Dendritic cell treated with granulocyte-macrophage colony-stimulating factor and Interleukin-4, amounts not matched to agents 40 ng/mL and 50 ng/mL, for 4 days (primary cell): ENCODE results near the gene KLHL25.
"Not testable (repeated sequence)": the region's sequence is repeated elsewhere in the genome, so short reads cannot be mapped to it uniquely, and the experiment has no call there.

Source experiments
- H3K27ac Mint-ChIP-seq: one replicate; pipeline ENCODE4 v1.8.0; 2022; ENCODE audit warnings: mild to moderate bottlenecking, mixed read lengths
- H3K27me3 Mint-ChIP-seq: one replicate; pipeline ENCODE4 v1.8.0; 2022; ENCODE audit warnings: mild to moderate bottlenecking, mixed read lengths
- H3K36me3 Mint-ChIP-seq: one replicate; pipeline ENCODE4 v1.8.0; 2022; ENCODE audit warnings: low read depth, mixed read lengths
- H3K4me1 Mint-ChIP-seq: one replicate; pipeline ENCODE4 v1.8.0; 2022; ENCODE audit warnings: low read depth, mixed read lengths
- H3K4me3 Mint-ChIP-seq: one replicate; pipeline ENCODE4 v1.8.0; 2022; ENCODE audit warnings: mild to moderate bottlenecking, moderate library complexity, mixed read lengths
- H3K9me3 Mint-ChIP-seq: one replicate; pipeline ENCODE4 v1.8.0; 2022; ENCODE audit warnings: mixed read lengths
- intact Hi-C: fragments of 100-400 bp; cut with micrococcal nuclease; formaldehyde crosslinking; loops from one replicate; pipeline ENCODE4 v1.15.0; 2022

Gene KLHL25

GRCh38 chr15:85826756-85827515 lies 32.2 kb upstream of the KLHL25 start:
- no peak overlapping the region for H3K27ac Mint-ChIP-seq
- H3K4me1 Mint-ChIP-seq: peaks cover 11% of the 10 kb centered on the region

GRCh38 chr15:85825719-85826118 lies 31.0 kb upstream of the KLHL25 start:
- Mint-ChIP-seq H3K36me3 (no peaks in the 10 kb centered on the region), H3K4me1 (peaks cover 4% of the 10 kb centered on the region), H3K4me3 (no peak overlapping the region), H3K27ac (no peak overlapping the region), H3K27me3 (peaks cover 1% of the 10 kb centered on the region), H3K9me3 (no peaks in the 10 kb centered on the region)
- intact Hi-C loops: no loop called here

More at GRCh38 chr15:85826756-85827515, 32.2 kb upstream of the KLHL25 start:
- Mint-ChIP-seq H3K9me3 (no peaks in the 10 kb centered on the region), H3K27me3 (no peaks in the 10 kb centered on the region), H3K36me3 (no peaks in the 10 kb centered on the region), H3K4me3 (no peak overlapping the region)
- intact Hi-C loops: no loop called here

GRCh38 chr15:85825118-85825517 lies 30.4 kb upstream of the KLHL25 start:
- Mint-ChIP-seq H3K9me3 (no peaks in the 10 kb centered on the region), H3K27me3 (peaks cover 1% of the 10 kb centered on the region), H3K4me1 (peaks cover 4% of the 10 kb centered on the region), H3K4me3 (no peak overlapping the region), H3K36me3 (no peaks in the 10 kb centered on the region), H3K27ac (no peak overlapping the region)
- intact Hi-C loops: no loop called here

GRCh38 chr15:85821545-85821944 lies 26.8 kb upstream of the KLHL25 start:
- intact Hi-C loops: no loop called here
- Mint-ChIP-seq H3K9me3 (no peaks in the 10 kb centered on the region), H3K4me3 (no peak overlapping the region), H3K36me3 (no peaks in the 10 kb centered on the region), H3K27ac (no peak overlapping the region), H3K4me1 (peaks cover 4% of the 10 kb centered on the region), H3K27me3 (peaks cover 5% of the 10 kb centered on the region)

GRCh38 chr15:85819938-85820337 lies 25.2 kb upstream of the KLHL25 start:
- peaks cover 5% of the 10 kb centered on the region for H3K27me3 Mint-ChIP-seq
- H3K36me3 Mint-ChIP-seq: no peaks in the 10 kb centered on the region
- intact Hi-C loops: no loop called here
- no peak overlapping the region for H3K4me3 Mint-ChIP-seq
- H3K9me3 Mint-ChIP-seq: no peaks in the 10 kb centered on the region
- peaks cover 3% of the 10 kb centered on the region for H3K4me1 Mint-ChIP-seq
- H3K27ac Mint-ChIP-seq: no peak overlapping the region

- no peaks in the 10 kb centered on the region for H3K36me3 Mint-ChIP-seq
- H3K9me3 Mint-ChIP-seq: no peaks in the 10 kb centered on the region
- no peak overlapping the region for H3K27ac Mint-ChIP-seq
- H3K27me3 Mint-ChIP-seq: peaks cover 4% of the 10 kb centered on the region
- no peak overlapping the region for H3K4me3 Mint-ChIP-seq
- intact Hi-C loops: no loop called here
- peaks cover 6% of the 10 kb centered on the region for H3K4me1 Mint-ChIP-seq
Measured at GRCh38 chr15:85813234-85813633, 18.5 kb upstream of the KLHL25 start.

- H3K4me1 Mint-ChIP-seq: peaks cover 6% of the 10 kb centered on the region
- H3K27me3 Mint-ChIP-seq: no peaks in the 10 kb centered on the region
- intact Hi-C loops: no loop called here
- no peak overlapping the region for H3K4me3 Mint-ChIP-seq
- H3K27ac Mint-ChIP-seq: no peak overlapping the region
- H3K9me3 Mint-ChIP-seq: no peaks in the 10 kb centered on the region
- H3K36me3 Mint-ChIP-seq: no peaks in the 10 kb centered on the region
Measured at GRCh38 chr15:85810075-85810474, 15.3 kb upstream of the KLHL25 start.

GRCh38 chr15:85805420-85805819 lies 10.7 kb upstream of the KLHL25 start:
- no peaks in the 10 kb centered on the region for H3K36me3 Mint-ChIP-seq
- intact Hi-C loops: no loop called here
- H3K4me3 Mint-ChIP-seq: no peak overlapping the region
- peaks cover 16% of the 10 kb centered on the region for H3K4me1 Mint-ChIP-seq
- H3K27ac Mint-ChIP-seq: no peak overlapping the region
- peaks cover 3% of the 10 kb centered on the region for H3K27me3 Mint-ChIP-seq
- H3K9me3 Mint-ChIP-seq: no peaks in the 10 kb centered on the region

- Mint-ChIP-seq H3K27ac (no peak overlapping the region), H3K9me3 (no peaks in the 10 kb centered on the region), H3K27me3 (peaks cover 3% of the 10 kb centered on the region), H3K36me3 (no peaks in the 10 kb centered on the region), H3K4me1 (peaks cover 24% of the 10 kb centered on the region), H3K4me3 (no peak overlapping the region)
- intact Hi-C loops: no loop called here
Measured at GRCh38 chr15:85804481-85805170, 9.9 kb upstream of the KLHL25 start.

- H3K27ac Mint-ChIP-seq, H3K36me3 Mint-ChIP-seq, H3K9me3 Mint-ChIP-seq, H3K4me3 Mint-ChIP-seq, H3K27me3 Mint-ChIP-seq, intact Hi-C loops: not testable (repeated sequence)
- peaks cover 24% of the 10 kb centered on the region for H3K4me1 Mint-ChIP-seq
Measured at GRCh38 chr15:85802617-85803016, 7.9 kb upstream of the KLHL25 start.

GRCh38 chr15:85800478-85801123 lies 5.9 kb upstream of the KLHL25 start:
- Mint-ChIP-seq H3K36me3 (no peaks in the 10 kb centered on the region), H3K27ac (peak overlapping the region; percentile 30), H3K4me1 (peaks cover 28% of the 10 kb centered on the region), H3K4me3 (no peak overlapping the region), H3K9me3 (no peaks in the 10 kb centered on the region), H3K27me3 (peaks cover 11% of the 10 kb centered on the region)
- intact Hi-C loops: no loop called here

GRCh38 chr15:85796371-85796770 lies 1.6 kb upstream of the KLHL25 start:
- H3K36me3 Mint-ChIP-seq, H3K9me3 Mint-ChIP-seq, intact Hi-C loops, H3K27ac Mint-ChIP-seq, H3K4me3 Mint-ChIP-seq: not testable (repeated sequence)
- H3K27me3 Mint-ChIP-seq: peaks cover 39% of the 10 kb centered on the region
- peaks cover 43% of the 10 kb centered on the region for H3K4me1 Mint-ChIP-seq

- Mint-ChIP-seq H3K27ac (no peak overlapping the region), H3K36me3 (no peaks in the 10 kb centered on the region), H3K4me3 (peak overlapping the region; percentile 38), H3K27me3 (peaks cover 40% of the 10 kb centered on the region), H3K4me1 (peaks cover 36% of the 10 kb centered on the region), H3K9me3 (no peaks in the 10 kb centered on the region)
- intact Hi-C loops: no loop called here
Measured at GRCh38 chr15:85795337-85796305, 896 bp upstream of the KLHL25 start.
